Coronary artery (tissue), 2 donors: ENCODE results near the gene TBC1D8B.
"Not testable (repeated sequence)": the region's sequence is repeated elsewhere in the genome, so short reads cannot be mapped to it uniquely, and the experiment has no call there.

Source experiments
- DNase-seq: peaks from one replicate; pipeline ENCODE4 v3.0.0-alpha.2; 2017; ENCODE audit warnings: low spot score
- H3K27ac ChIP-seq, 2 donors: fragments of 200-600 bp; sonication (generic); one replicate each; pipeline ENCODE4 v1.5.1; 2016 to 2019
- H3K4me3 ChIP-seq: fragments of 200-600 bp; sonication (generic); 2 replicates; pipeline ENCODE4 v1.5.1; 2016; ENCODE audit warnings: mild to moderate bottlenecking, moderate library complexity
- CTCF ChIP-seq: fragments of 200-600 bp; sonication (generic); IDR thresholded peaks from one replicate; pipeline ENCODE4 v1.5.1; 2019; ENCODE audit warnings: antibody characterized with exemption

Gene TBC1D8B

GRCh38 chrX:106802063-106802387, 448 bp upstream of the TBC1D8B start:
- peak overlapping the region; percentile 81 for H3K4me3 ChIP-seq
- no peak for DNase-seq
- H3K27ac ChIP-seq, result no peak overlapping the region
- TF ChIP-seq CTCF, result no peak

DNA sequence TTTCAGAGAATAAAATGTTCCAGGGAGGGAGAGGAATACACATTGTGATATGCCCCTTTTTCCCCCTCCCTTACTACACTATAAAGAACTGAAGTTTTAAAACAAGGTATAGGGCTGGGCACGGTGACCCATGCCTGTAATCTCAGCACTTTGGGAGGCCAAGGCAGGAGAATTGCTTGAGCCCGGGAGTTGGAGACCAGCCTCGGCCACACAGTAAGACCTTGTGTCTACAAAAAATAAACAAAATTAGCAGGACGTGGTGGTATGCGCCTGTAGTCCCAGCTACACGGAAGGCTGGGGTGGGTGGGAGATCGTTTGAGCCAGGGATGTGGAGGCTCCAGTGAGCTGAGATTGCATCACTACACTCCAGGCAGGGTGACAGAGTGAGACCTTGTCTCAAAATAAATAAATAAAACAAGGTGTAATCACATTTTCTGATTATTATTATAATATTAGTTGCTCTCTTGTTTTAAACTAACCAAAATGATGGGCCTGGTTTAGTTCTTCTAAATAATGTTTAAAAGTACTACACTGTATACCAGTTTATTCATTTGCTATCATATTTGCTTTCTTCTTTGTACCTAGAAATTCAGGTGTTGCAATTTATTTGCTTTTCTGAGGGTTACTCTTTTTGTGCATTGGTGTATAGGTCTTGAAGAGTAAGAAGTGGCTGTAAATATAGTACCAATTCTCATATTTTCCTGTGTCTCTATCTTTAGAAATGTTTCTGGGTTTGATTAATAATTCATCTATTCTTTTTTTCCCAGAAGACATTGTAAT, 8.8 kb downstream of the TBC1D8B start:
- Histone ChIP-seq H3K27ac (no peak overlapping the region), H3K4me3 (no peak overlapping the region)
- no peak for DNase-seq
- TF ChIP-seq CTCF, result no peak

GRCh38 chrX:106812930-106813329, 10.5 kb downstream of the TBC1D8B start:
- H3K27ac ChIP-seq, H3K4me3 ChIP-seq, DNase-seq: not testable (repeated sequence)

DNA sequence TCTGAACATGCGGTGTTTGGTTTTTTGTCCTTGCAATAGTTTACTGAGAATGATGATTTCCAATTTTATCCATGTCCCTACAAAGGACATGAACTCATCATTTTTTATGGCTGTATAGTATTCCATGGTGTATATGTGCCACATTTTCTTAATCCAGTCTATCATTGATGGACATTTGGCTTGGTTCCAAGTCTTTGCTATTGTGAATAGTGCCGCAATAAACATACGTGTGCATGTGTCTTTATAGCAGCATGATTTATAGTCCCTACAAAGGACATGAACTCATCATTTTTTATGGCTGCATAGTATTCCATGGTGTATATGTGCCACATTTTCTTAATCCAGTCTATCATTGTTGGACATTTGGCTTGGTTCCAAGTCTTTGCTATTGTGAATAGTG, 11.6 kb downstream of the TBC1D8B start:
- H3K4me3 ChIP-seq, H3K27ac ChIP-seq, DNase-seq: not testable (repeated sequence)

DNA sequence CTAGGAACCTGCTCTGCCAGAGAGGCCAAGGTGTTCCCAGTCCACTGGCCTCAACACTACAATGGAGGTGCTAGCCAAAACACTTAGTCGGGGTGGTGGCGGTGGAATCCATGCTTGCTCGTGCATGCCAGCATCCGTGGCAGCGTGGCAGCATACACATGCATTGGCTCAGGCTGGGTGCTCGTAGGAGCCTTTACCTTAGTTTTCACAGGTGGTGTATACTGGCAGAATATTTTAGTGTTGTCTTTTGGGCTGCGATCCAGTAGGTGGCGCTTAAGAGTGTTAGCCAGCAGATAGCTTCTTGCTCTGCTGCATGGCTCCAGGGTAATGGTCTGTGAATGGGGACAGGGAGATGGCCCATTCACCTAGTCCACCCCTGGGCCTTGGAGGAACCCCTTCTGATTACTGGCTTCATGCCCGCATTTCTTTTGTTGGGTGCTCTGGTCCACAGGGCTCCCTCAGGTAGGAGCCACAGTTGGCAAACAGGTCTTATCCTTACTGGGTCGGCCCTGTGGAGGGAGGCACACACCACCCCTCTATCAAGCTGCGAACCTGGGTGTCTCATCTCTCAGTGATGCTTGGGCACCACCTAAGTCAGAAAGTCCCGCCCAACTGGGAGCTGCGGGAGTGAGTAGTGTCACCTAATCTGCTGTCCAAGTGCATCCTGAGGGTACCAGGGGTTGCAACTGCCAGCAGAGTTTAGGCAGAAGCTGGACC, 60.7 kb downstream of the TBC1D8B start:
- Histone ChIP-seq H3K27ac (no peak overlapping the region), H3K4me3 (no peak overlapping the region)
- no peak for DNase-seq
- no peak for TF ChIP-seq CTCF

GRCh38 chrX:106863697-106864096, 61.2 kb downstream of the TBC1D8B start:
- no peak overlapping the region for H3K4me3 ChIP-seq
- no peak overlapping the region for H3K27ac ChIP-seq
- no peak for TF ChIP-seq CTCF
- no peak for DNase-seq

DNA sequence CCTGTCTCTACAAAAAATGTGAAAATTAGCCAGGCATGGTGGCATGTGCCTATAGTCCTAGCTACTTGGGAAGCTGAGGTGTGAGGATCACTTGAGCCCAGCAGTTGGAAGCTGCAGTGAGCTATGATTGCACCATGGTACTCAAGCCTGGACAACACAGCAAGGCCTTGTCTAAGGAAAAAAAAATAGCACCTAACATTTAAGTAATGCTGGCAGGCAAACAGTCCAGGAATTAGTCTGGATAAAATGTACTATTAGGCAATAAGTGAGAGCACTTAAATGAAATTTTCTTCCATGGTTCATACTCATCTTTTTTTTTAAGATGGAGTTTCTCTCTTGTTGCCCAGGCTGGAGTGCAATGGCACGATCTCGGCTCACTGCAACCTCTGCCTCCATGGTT, 70.3 kb downstream of the TBC1D8B start:
- H3K4me3 ChIP-seq, DNase-seq, H3K27ac ChIP-seq: not testable (repeated sequence)

DNA sequence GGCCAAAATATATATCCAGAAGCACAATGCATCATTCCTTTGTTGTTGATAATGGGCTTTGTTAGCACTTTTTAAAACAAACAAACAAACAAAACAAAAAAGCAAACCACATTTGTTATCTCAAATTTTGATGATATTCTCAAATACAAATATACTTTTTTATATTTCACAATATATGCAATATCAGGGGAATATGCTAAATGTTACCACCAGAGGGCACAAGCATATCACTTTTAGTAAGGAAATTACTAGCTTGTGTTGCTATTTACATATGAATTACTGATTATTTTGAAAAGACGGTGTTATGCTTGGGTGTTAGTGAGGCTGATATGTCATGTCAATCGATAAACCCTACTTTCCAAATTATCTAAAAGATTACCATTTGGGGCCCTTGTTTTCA, 71.6 kb downstream of the TBC1D8B start:
- no peak for DNase-seq
- no peak overlapping the region for H3K27ac ChIP-seq
- peak; percentile 19 for TF ChIP-seq CTCF
- H3K4me3 ChIP-seq, result no peak overlapping the region
